ENCODE data around the gene CFAP57. TPM values are rescaled to one million over a fixed set of nuclear protein-coding genes. Genes with fewer than 3 reads are reported as not detected.
A peak's percentile ranks its signal among the peaks of the same experiment; 100 is the strongest.

The CFAP57 gene
- total and polyA plus RNA-seq, 9 of the 15 experiments (the other 6 are each of a cell fraction or from before 2014, with no cell fraction given) = 0.04 to 0.22 (median 0.07) TPM; not detected in 3

- TF ChIP-seq LEF1 (IDR thresholded peaks at IDR 0.05) (no peak), TEAD1 (CRISPR knock-in tag; IDR thresholded peaks at IDR 0.05) (peak in 1 of 2 experiments; percentile 90; a peak in 1 of 4 replicates), ARID1B (IDR thresholded peaks at IDR 0.05) (no peak), HDAC1 (IDR thresholded peaks at IDR 0.05) (no peak), E2F5 (CRISPR knock-in tag; IDR thresholded peaks at IDR 0.05) (peak; percentile 93; the same call in 1 of the 2 replicates), NBN (IDR thresholded peaks at IDR 0.05; ENCODE audit: low read depth) (peak; percentile 15; the same call in 1 of the 2 replicates), NR2F6 (CRISPR knock-in tag; IDR thresholded peaks at IDR 0.05) (no peak), NR3C1 (CRISPR knock-in tag; IDR thresholded peaks at IDR 0.05) (peak; percentile 82; the same call in 1 of the 2 replicates), NRF1 (conservative IDR thresholded peaks at IDR 0.05 in 1 of 2, IDR thresholded peaks at IDR 0.05 in 1 of 2) (no peak), CREB3 (tag; conservative IDR thresholded peaks at IDR 0.05; ENCODE audit: low read depth) (no peak), ZFP36 (IDR thresholded peaks at IDR 0.05; ENCODE audit: low read depth, low read length, partially characterized antibody) (no peak), ZNF644 (tag; IDR thresholded peaks at IDR 0.05; ENCODE audit: low read depth) (no peak)
- TF ChIP-seq, protein P1, sequence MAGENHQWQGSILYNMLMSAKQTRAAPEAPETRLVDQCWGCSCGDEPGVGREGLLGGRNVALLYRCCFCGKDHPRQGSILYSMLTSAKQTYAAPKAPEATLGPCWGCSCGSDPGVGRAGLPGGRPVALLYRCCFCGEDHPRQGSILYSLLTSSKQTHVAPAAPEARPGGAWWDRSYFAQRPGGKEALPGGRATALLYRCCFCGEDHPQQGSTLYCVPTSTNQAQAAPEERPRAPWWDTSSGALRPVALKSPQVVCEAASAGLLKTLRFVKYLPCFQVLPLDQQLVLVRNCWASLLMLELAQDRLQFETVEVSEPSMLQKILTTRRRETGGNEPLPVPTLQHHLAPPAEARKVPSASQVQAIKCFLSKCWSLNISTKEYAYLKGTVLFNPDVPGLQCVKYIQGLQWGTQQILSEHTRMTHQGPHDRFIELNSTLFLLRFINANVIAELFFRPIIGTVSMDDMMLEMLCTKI (IDR thresholded peaks at IDR 0.05; ENCODE audit: partially characterized antibody) = no peak
- TF ChIP-seq, protein P2, sequence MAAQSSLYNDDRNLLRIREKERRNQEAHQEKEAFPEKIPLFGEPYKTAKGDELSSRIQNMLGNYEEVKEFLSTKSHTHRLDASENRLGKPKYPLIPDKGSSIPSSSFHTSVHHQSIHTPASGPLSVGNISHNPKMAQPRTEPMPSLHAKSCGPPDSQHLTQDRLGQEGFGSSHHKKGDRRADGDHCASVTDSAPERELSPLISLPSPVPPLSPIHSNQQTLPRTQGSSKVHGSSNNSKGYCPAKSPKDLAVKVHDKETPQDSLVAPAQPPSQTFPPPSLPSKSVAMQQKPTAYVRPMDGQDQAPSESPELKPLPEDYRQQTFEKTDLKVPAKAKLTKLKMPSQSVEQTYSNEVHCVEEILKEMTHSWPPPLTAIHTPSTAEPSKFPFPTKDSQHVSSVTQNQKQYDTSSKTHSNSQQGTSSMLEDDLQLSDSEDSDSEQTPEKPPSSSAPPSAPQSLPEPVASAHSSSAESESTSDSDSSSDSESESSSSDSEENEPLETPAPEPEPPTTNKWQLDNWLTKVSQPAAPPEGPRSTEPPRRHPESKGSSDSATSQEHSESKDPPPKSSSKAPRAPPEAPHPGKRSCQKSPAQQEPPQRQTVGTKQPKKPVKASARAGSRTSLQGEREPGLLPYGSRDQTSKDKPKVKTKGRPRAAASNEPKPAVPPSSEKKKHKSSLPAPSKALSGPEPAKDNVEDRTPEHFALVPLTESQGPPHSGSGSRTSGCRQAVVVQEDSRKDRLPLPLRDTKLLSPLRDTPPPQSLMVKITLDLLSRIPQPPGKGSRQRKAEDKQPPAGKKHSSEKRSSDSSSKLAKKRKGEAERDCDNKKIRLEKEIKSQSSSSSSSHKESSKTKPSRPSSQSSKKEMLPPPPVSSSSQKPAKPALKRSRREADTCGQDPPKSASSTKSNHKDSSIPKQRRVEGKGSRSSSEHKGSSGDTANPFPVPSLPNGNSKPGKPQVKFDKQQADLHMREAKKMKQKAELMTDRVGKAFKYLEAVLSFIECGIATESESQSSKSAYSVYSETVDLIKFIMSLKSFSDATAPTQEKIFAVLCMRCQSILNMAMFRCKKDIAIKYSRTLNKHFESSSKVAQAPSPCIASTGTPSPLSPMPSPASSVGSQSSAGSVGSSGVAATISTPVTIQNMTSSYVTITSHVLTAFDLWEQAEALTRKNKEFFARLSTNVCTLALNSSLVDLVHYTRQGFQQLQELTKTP (IDR thresholded peaks at IDR 0.05; ENCODE audit: low read depth in 1 of 2, partially characterized antibody in 2 of 2) = peak in 1 of 2 experiments; percentile 16
These were observed 420 bp downstream of the CFAP57 start (continued) for GRCh38 chr1:43172527-43172972.

Data from K562 (cell line).